H1 (cell line): ENCODE data around the gene SLC39A11. TPM values are rescaled to one million over a fixed set of nuclear protein-coding genes. Genes with fewer than 3 reads are reported as not detected.

Experiments
- CTCF ChIA-PET: fragments of 300-600 bp; sonication (Branson Sonifier 250); formaldehyde crosslinking; loops from one replicate; lab custom pipeline; 2021; ENCODE audit not compliant: partially characterized antibody; lab: Charles Lee
- POLR2A ChIA-PET: fragments of 300-600 bp; sonication (Branson Sonifier 250); formaldehyde crosslinking; loops from one replicate; lab custom pipeline; 2021; ENCODE audit warnings: inconsistent platforms; ENCODE audit not compliant: partially characterized antibody; lab: Charles Lee
- DNase-seq, 2 experiments: peaks; one replicate each; pipeline versions ENCODE4 v3.0.0 to v3.0.0-alpha.2; 2010 to 2022; ENCODE audit warnings: low spot score in 2 of 2, low read depth in 1 of 2, mixed read lengths in 1 of 2
- FAIRE-seq: peaks from 2 replicates; lab custom pipeline; 2011; peaks lifted over from hg19 to GRCh38; lab: Jason Lieb, UNC
- H2AFZ ChIP-seq: 2 replicates; pipeline ENCODE4 v1.8.1; 2012; ENCODE audit warnings: low read length, inconsistent platforms
- H2AK5ac ChIP-seq: 2 replicates; pipeline ENCODE4 v1.6.1; 2013; ENCODE audit warnings: low read depth, low read length
- H2BK120ac ChIP-seq: replicated peaks from 2 replicates; pipeline ENCODE3; 2013; ENCODE audit warnings: low read depth, low read length, inconsistent platforms
- H2BK12ac ChIP-seq: 2 replicates; pipeline ENCODE4 v1.6.1; 2013; ENCODE audit warnings: low read depth, low read length
- H2BK15ac ChIP-seq: 2 replicates; pipeline ENCODE4 v1.6.1; 2013; ENCODE audit warnings: low read length
- H2BK20ac ChIP-seq: 2 replicates; pipeline ENCODE4 v1.6.1; 2013; ENCODE audit warnings: low read length
- H2BK5ac ChIP-seq: 2 replicates; pipeline ENCODE4 v1.6.1; 2013; ENCODE audit warnings: low read depth, low read length
- H3K14ac ChIP-seq: 2 replicates; pipeline ENCODE4 v1.6.1; 2013; ENCODE audit warnings: inconsistent platforms; ENCODE audit not compliant: insufficient read length
- H3K18ac ChIP-seq: 2 replicates; pipeline ENCODE4 v1.6.1; 2013; ENCODE audit warnings: low read length; ENCODE audit errors: extremely low read depth
- H3K23ac ChIP-seq: 2 replicates; pipeline ENCODE4 v1.6.1; 2013; ENCODE audit warnings: inconsistent platforms; ENCODE audit not compliant: insufficient read length
- H3K23me2 ChIP-seq: 2 replicates; pipeline ENCODE4 v1.6.1; 2013; ENCODE audit warnings: low read depth, low read length
- H3K27ac ChIP-seq: 2 replicates; pipeline ENCODE4 v1.6.1; 2011; ENCODE audit warnings: low read depth, low read length, inconsistent platforms
- H3K27me3 ChIP-seq, 4 experiments: replicated peaks in 1 of 4; 1 replicate in 1 of 4; 2 replicates in 3 of 4; pipeline versions ENCODE4 v1.6.1 to v1.8.1; 2011 to 2013; ENCODE audit warnings: low read length in 3 of 4, mild to moderate bottlenecking in 3 of 4, inconsistent platforms in 2 of 4, mixed read lengths in 2 of 4, moderate library complexity in 1 of 4; ENCODE audit not compliant: control insufficient read depth in 3 of 4, insufficient read depth in 3 of 4; ENCODE audit errors: extremely low read depth in 1 of 4
- H3K36me3 ChIP-seq, 4 experiments: 2 replicates each; pipeline versions ENCODE4 v1.6.1 to v1.8.1; 2011 to 2013; ENCODE audit warnings: mild to moderate bottlenecking in 4 of 4, low read length in 3 of 4, moderate library complexity in 2 of 4, control low read depth in 1 of 4, inconsistent platforms in 1 of 4; ENCODE audit not compliant: insufficient read depth in 4 of 4, control insufficient read depth in 2 of 4
- H3K4ac ChIP-seq: replicated peaks from 2 replicates; pipeline ENCODE3; 2013; ENCODE audit warnings: low read length, low read depth, mixed read lengths, inconsistent platforms; ENCODE audit not compliant: insufficient read length
- H3K4me1 ChIP-seq, 4 experiments: replicated peaks in 1 of 4; 1 replicate in 1 of 4; 2 replicates in 3 of 4; pipeline versions ENCODE4 v1.6.1 to v1.8.1; 2011 to 2013; ENCODE audit warnings: low read length in 3 of 4, inconsistent platforms in 2 of 4, mixed read lengths in 1 of 4; ENCODE audit not compliant: insufficient read depth in 4 of 4, control insufficient read depth in 3 of 4
- H3K4me2 ChIP-seq, 2 experiments: 2 replicates each; pipeline versions ENCODE4 v1.6.1 to v1.8.1; 2011 to 2013; ENCODE audit warnings: low read depth in 2 of 2, low read length in 2 of 2, control low read depth in 1 of 2, inconsistent platforms in 1 of 2, mild to moderate bottlenecking in 1 of 2; ENCODE audit not compliant: insufficient read depth in 1 of 2
- H3K4me3 ChIP-seq, 4 experiments: fragments of 200-600, 300-600 bp in 1 of 4; sonication (generic), shearing (Covaris generic), sonication (Bioruptor Twin) in 1 of 4; 2 replicates each; pipeline versions ENCODE4 v1.5.1 to v1.8.1; 2011 to 2016; ENCODE audit warnings: low read length in 4 of 4, low read depth in 3 of 4, control low read depth in 2 of 4, inconsistent platforms in 2 of 4, mild to moderate bottlenecking in 2 of 4, mixed read lengths in 1 of 4, moderate library complexity in 1 of 4; ENCODE audit not compliant: insufficient read depth in 2 of 4; ENCODE audit errors: extremely low read depth in 1 of 4
- H3K56ac ChIP-seq: replicated peaks from 2 replicates; pipeline ENCODE3; 2013; ENCODE audit warnings: low read depth, mild to moderate bottlenecking, mixed read lengths, low read length, inconsistent platforms; ENCODE audit not compliant: insufficient read length
- H3K79me1 ChIP-seq: 2 replicates; pipeline ENCODE4 v1.6.1; 2013; ENCODE audit warnings: low read depth, low read length, control low read depth
- H3K79me2 ChIP-seq, 2 experiments: 2 replicates each; pipeline versions ENCODE4 v1.6.1 to v1.8.1; 2012 to 2013; ENCODE audit warnings: low read length in 2 of 2, mild to moderate bottlenecking in 2 of 2, inconsistent platforms in 1 of 2; ENCODE audit not compliant: insufficient read depth in 2 of 2, control insufficient read depth in 1 of 2
- H3K9ac ChIP-seq, 4 experiments: replicated peaks in 1 of 4; 1 replicate in 1 of 4; 2 replicates in 3 of 4; pipeline versions ENCODE4 v1.6.1 to v1.8.1; 2011 to 2013; ENCODE audit warnings: low read depth in 3 of 4, low read length in 3 of 4, control low read depth in 2 of 4, mild to moderate bottlenecking in 2 of 4, moderate library complexity in 2 of 4, inconsistent platforms in 1 of 4; ENCODE audit errors: extremely low read depth in 1 of 4
- H3K9me3 ChIP-seq, 2 experiments: 2 replicates each; pipeline versions ENCODE4 v1.6.1 to v1.8.1; 2012 to 2013; ENCODE audit warnings: mild to moderate bottlenecking in 2 of 2, moderate library complexity in 2 of 2, control low read depth in 1 of 2, inconsistent platforms in 1 of 2, low read depth in 1 of 2, low read length in 1 of 2, mixed read lengths in 1 of 2; ENCODE audit not compliant: insufficient read depth in 2 of 2
- H4K20me1 ChIP-seq, 2 experiments: replicated peaks in 1 of 2; 2 replicates each; pipeline versions ENCODE3 to v1.8.1; 2011 to 2013; ENCODE audit warnings: inconsistent platforms in 2 of 2, low read length in 2 of 2, mild to moderate bottlenecking in 1 of 2; ENCODE audit not compliant: insufficient read depth in 2 of 2, control insufficient read depth in 1 of 2
- H4K5ac ChIP-seq: 2 replicates; pipeline ENCODE4 v1.6.1; 2013; ENCODE audit warnings: low read length, low read depth, mixed read lengths, inconsistent platforms; ENCODE audit not compliant: insufficient read length
- H4K8ac ChIP-seq: 2 replicates; pipeline ENCODE4 v1.8.0; 2013; ENCODE audit warnings: mild to moderate bottlenecking, moderate library complexity, low read length, inconsistent platforms; ENCODE audit not compliant: insufficient read depth; ENCODE audit errors: extremely low read depth
- H4K91ac ChIP-seq: replicated peaks from 2 replicates; pipeline ENCODE3; 2013; ENCODE audit warnings: low read length, mixed read lengths, inconsistent platforms; ENCODE audit not compliant: insufficient read length
- CBX5 ChIP-seq: fragments of 300-800, 300-1000 bp; sonication (generic); IDR thresholded peaks from 2 replicates; pipeline ENCODE4 v1.7.1; 2016; ENCODE audit warnings: antibody characterized with exemption, low read length, low read depth
- JUND ChIP-seq: IDR thresholded peaks from 2 replicates; pipeline ENCODE4 v1.6.1; 2011; ENCODE audit warnings: mild to moderate bottlenecking, improper control_type of control experiment, low read length
- YY1 ChIP-seq: IDR thresholded peaks from 2 replicates; pipeline ENCODE4 v1.6.1; 2011; ENCODE audit warnings: low read depth, mild to moderate bottlenecking, low read length
- WGBS, 2 experiments: shearing (Covaris generic) in 1 of 2; methylation state at CpG; one replicate each; pipeline versions ENCODE4 v1.1.6 to v1.1.7; 2013 to 2015; ENCODE audit warnings: low lambda C conversion rate in 2 of 2, mixed read lengths in 2 of 2, inconsistent platforms in 1 of 2, low coverage in 1 of 2, missing lambda C conversion rate in 1 of 2; ENCODE audit not compliant: insufficient replicate concordance in 2 of 2, insufficient coverage in 1 of 2, insufficient read length in 1 of 2; ENCODE audit errors: extremely low coverage in 1 of 2, missing lambda C conversion rate in 1 of 2; 5-methylcytosine and 5-hydroxymethylcytosine counted together
- polyA plus RNA-seq, 7 experiments: library from polyadenylated mRNA; depleted of rRNA in 3 of 7; stranded (reverse) in 5 of 7; unstranded in 2 of 7; fragments of >200 nt in 5 of 7; fragments of 200-250 nt in 2 of 7; gene quantifications; 1 replicate in 5 of 7; 2 replicates in 1 of 7; 4 replicates in 1 of 7; pipeline versions ENCODE4 v1.2.1 to v1.2.3, GENCODE V29; 2011 to 2013; ENCODE audit warnings: missing spikeins in 2 of 7, mixed read lengths in 2 of 7
- total RNA-seq: library from RNA; stranded (reverse); fragmentation: NEBNext Ultra II Directional; extraction: Animal tissue kit (Norgen Biotek cat#: 25700); gene quantifications from 2 replicates; pipeline ENCODE4 v1.2.1, GENCODE V29; 2021

Gene SLC39A11
- total and polyA plus RNA-seq, 2 of the 8 experiments (the other 6 are each of a cell fraction or from before 2014, with no cell fraction given), result 12.2 to 19.6 TPM

DNA sequence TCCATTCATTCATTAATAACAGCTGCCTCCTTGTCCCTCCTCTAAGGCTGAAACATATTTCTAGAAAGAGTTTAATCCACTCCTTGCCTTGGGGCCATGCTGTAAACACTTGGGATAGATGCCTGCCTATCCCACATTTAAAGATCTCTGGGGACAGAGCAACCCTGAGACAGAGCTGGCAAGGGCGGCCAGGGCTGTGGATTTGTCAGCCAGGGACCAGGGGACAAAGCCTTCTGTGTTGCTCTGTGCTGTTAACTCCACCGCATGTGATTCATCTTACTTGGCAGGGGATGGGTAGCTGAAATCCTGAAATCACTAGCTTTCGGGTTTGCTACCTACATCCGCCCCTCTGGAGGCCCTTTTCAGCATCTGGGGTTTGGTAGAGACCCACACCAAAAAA is 392.9 kb downstream of the SLC39A11 start:
- Histone ChIP-seq H3K4me2 (no peak overlapping the region), H2AK5ac (no peak overlapping the region), H3K27ac (no peak overlapping the region), H3K79me2 (no peaks in the 10 kb centered on the region), H4K8ac (no peak overlapping the region), H3K36me3 (no peaks in the 10 kb centered on the region), H3K79me1 (no peaks in the 10 kb centered on the region), H2BK120ac (no peak overlapping the region), H4K20me1 (no peaks in the 10 kb centered on the region), H3K56ac (no peak overlapping the region), H3K14ac (no peak overlapping the region), H3K27me3 (no peaks in the 10 kb centered on the region; a peak in 1 of 7 replicates), H2BK12ac (no peak overlapping the region), H4K91ac (no peak overlapping the region), H2BK5ac (no peak overlapping the region), H3K4me3 (no peak overlapping the region), H3K9me3 (no peaks in the 10 kb centered on the region), H2AFZ (no peak overlapping the region), H2BK15ac (no peak overlapping the region), H4K5ac (no peak overlapping the region), H3K4ac (no peak overlapping the region), H3K23me2 (no peaks in the 10 kb centered on the region), H2BK20ac (no peak overlapping the region), H3K23ac (no peak overlapping the region), H3K9ac (no peak overlapping the region), H3K18ac (no peak overlapping the region), H3K4me1 (no peaks in the 10 kb centered on the region)
- 89% methylated on average over 4 of the region's 4 CpGs; no CpG with 5 or more reads in 1 of the 2 experiments for WGBS, 2 experiments
- POLR2A ChIA-PET, result interaction anchor here (0.7 kb wide), 1 partner anchor 493 kb away, joined by 3 read pairs; no protein-coding TSS in a partner anchor
- FAIRE-seq, result no peak
- TF ChIP-seq CBX5 (no peak), YY1 (no peak), JUND (no peak)
- no peak for DNase-seq
- CTCF ChIA-PET, result interaction anchor here (0.8 to 3.0 kb wide), 9 partner anchors 11 to 143 kb away, joined by 3 to 14 read pairs (median 4); no protein-coding TSS in a partner anchor
